Vagina (tissue), 2 donors: ENCODE measurements around the gene CDH18. TPM values are rescaled to one million over a fixed set of nuclear protein-coding genes. Genes with fewer than 3 reads are reported as not detected.
"Not testable (repeated sequence)": the region's sequence is repeated elsewhere in the genome, so short reads cannot be mapped to it uniquely, and the experiment has no call there.

Experiments
- DNase-seq, 2 donors: peaks; one replicate each; pipeline ENCODE4 v3.0.0-alpha.2; 2017; ENCODE audit errors: extremely low spot score in 2 of 2
- H3K27ac ChIP-seq: fragments of 200-600 bp; sonication (generic); one replicate; pipeline ENCODE4 v1.5.1; 2019
- H3K27me3 ChIP-seq: fragments of 200-600 bp; sonication (generic); one replicate; pipeline ENCODE4 v1.5.1; 2019
- H3K36me3 ChIP-seq, 2 donors: fragments of 200-600 bp; sonication (generic); one replicate each; pipeline ENCODE4 v1.5.1; 2017 to 2019
- H3K4me1 ChIP-seq: fragments of 200-600 bp; sonication (generic); one replicate; pipeline ENCODE4 v1.5.1; 2019
- H3K4me3 ChIP-seq, 2 donors: fragments of 200-600 bp; sonication (generic); 1 replicate in 1 of 2; 2 replicates in 1 of 2; pipeline ENCODE4 v1.5.1; 2016 to 2019
- H3K9me3 ChIP-seq: fragments of 200-600 bp; sonication (generic); one replicate; pipeline ENCODE4 v1.5.1; 2019
- CTCF ChIP-seq, 3 experiments: fragments of 450-650 bp in 2 of 3; fragments of 200-600 bp in 1 of 3; sonication (generic) in 1 of 3; IDR thresholded peaks; one replicate each; pipeline ENCODE4 v1.5.1; 2017 to 2019; ENCODE audit warnings: antibody characterized with exemption in 3 of 3, mild to moderate bottlenecking in 2 of 3, moderate library complexity in 2 of 3
- POLR2A ChIP-seq, 2 donors: fragments of 450-650 bp; IDR thresholded peaks; one replicate each; pipeline ENCODE4 v1.6.1; 2017; ENCODE audit warnings: antibody characterized with exemption in 2 of 2, mild to moderate bottlenecking in 2 of 2, moderate library complexity in 2 of 2
- POLR2AphosphoS5 ChIP-seq, 2 donors: sonication (generic); formaldehyde crosslinking; IDR thresholded peaks; one replicate each; pipeline ENCODE4 v1.9.0; 2017; ENCODE audit warnings: antibody characterized with exemption in 2 of 2, mild to moderate bottlenecking in 2 of 2, low read depth in 1 of 2; ENCODE audit not compliant: insufficient read depth in 1 of 2
- intact Hi-C: fragments of 100-400 bp; cut with DNase I; formaldehyde crosslinking; loops from one replicate; pipeline ENCODE4 v1.15.1; 2023
- total RNA-seq: library from RNA; depleted of rRNA; stranded (reverse); fragments of >200 nt; gene quantifications from one replicate; pipeline ENCODE4 v1.2.3, GENCODE V29; 2016

CDH18 gene
- total RNA-seq, 1 donor from 2014 or later: not detected

GRCh38 chr5:19777363-19777762 is 210.6 kb downstream of the CDH18 start:
- H3K4me3 ChIP-seq: no peak overlapping the region
- H3K27me3 ChIP-seq: no peaks in the 10 kb centered on the region
- DNase-seq: no peak
- H3K36me3 ChIP-seq: no peaks in the 10 kb centered on the region
- no peaks in the 10 kb centered on the region for H3K9me3 ChIP-seq
- H3K27ac ChIP-seq: no peak overlapping the region
- intact Hi-C loops: no loop called here
- no peaks in the 10 kb centered on the region for H3K4me1 ChIP-seq
- no peak for TF ChIP-seq POLR2A (IDR thresholded peaks at IDR 0.05)
- no peak for TF ChIP-seq POLR2AphosphoS5 (IDR thresholded peaks at IDR 0.05; ENCODE audit: insufficient read depth in 1 of 2, low read depth in 1 of 2)
- no peak for TF ChIP-seq CTCF (IDR thresholded peaks at IDR 0.05)

- H3K4me3 ChIP-seq, H3K27ac ChIP-seq, intact Hi-C loops, H3K9me3 ChIP-seq, H3K4me1 ChIP-seq, H3K36me3 ChIP-seq, H3K27me3 ChIP-seq, DNase-seq: not testable (repeated sequence)
Measured at GRCh38 chr5:19776886-19777285, 211.1 kb downstream of the CDH18 start.

- no peaks in the 10 kb centered on the region for H3K4me1 ChIP-seq
- no peaks in the 10 kb centered on the region for H3K36me3 ChIP-seq
- TF ChIP-seq CTCF (IDR thresholded peaks at IDR 0.05): no peak
- TF ChIP-seq POLR2A (IDR thresholded peaks at IDR 0.05): no peak
- TF ChIP-seq POLR2AphosphoS5 (IDR thresholded peaks at IDR 0.05; ENCODE audit: insufficient read depth in 1 of 2, low read depth in 1 of 2): no peak
- no peak overlapping the region for H3K4me3 ChIP-seq
- H3K27ac ChIP-seq: no peak overlapping the region
- DNase-seq: no peak
- H3K9me3 ChIP-seq: no peaks in the 10 kb centered on the region
- H3K27me3 ChIP-seq: no peaks in the 10 kb centered on the region
- intact Hi-C loops: no loop called here
Measured at GRCh38 chr5:19771174-19771835, 216.7 kb downstream of the CDH18 start.

- no peak overlapping the region for H3K4me3 ChIP-seq
- TF ChIP-seq CTCF (IDR thresholded peaks at IDR 0.05) (no peak), POLR2A (IDR thresholded peaks at IDR 0.05) (no peak), POLR2AphosphoS5 (IDR thresholded peaks at IDR 0.05; ENCODE audit: insufficient read depth in 1 of 2, low read depth in 1 of 2) (no peak)
- intact Hi-C loops: no loop called here
- no peaks in the 10 kb centered on the region for H3K36me3 ChIP-seq
- no peak for DNase-seq
- no peaks in the 10 kb centered on the region for H3K4me1 ChIP-seq
- H3K27me3 ChIP-seq: no peaks in the 10 kb centered on the region
- H3K9me3 ChIP-seq: no peaks in the 10 kb centered on the region
- H3K27ac ChIP-seq: no peak overlapping the region
Measured at GRCh38 chr5:19770396-19770795, 217.6 kb downstream of the CDH18 start.

GRCh38 chr5:19767987-19768386 is 220.0 kb downstream of the CDH18 start:
- Histone ChIP-seq H3K4me3 (no peak overlapping the region), H3K9me3 (no peaks in the 10 kb centered on the region), H3K27me3 (no peaks in the 10 kb centered on the region), H3K4me1 (no peaks in the 10 kb centered on the region), H3K27ac (no peak overlapping the region), H3K36me3 (no peaks in the 10 kb centered on the region)
- TF ChIP-seq CTCF (IDR thresholded peaks at IDR 0.05) (no peak), POLR2AphosphoS5 (IDR thresholded peaks at IDR 0.05; ENCODE audit: insufficient read depth in 1 of 2, low read depth in 1 of 2) (no peak), POLR2A (IDR thresholded peaks at IDR 0.05) (no peak)
- no peak for DNase-seq
- intact Hi-C loops: no loop called here
